Stimulated activated naive CD8-positive, alpha-beta T cell treated with anti-CD3 and anti-CD28 coated beads, Interleukin-15, Interleukin-2, amounts not matched to agents 100 U/mL and 50 U/mL, for 24 hours (primary cell): ENCODE data around the gene CCHCR1.

Experiments
- ATAC-seq: fragments of 150-1000 bp; cut with Tn5 transposase; one replicate; pipeline ENCODE4 v1.10.0; 2021
- DNase-seq: peaks from one replicate; pipeline ENCODE4 v3.0.0; 2021

Gene CCHCR1

GRCh38 chr6:31103136-31103535, 54.5 kb downstream of the CCHCR1 start:
- DNase-seq (no peak), ATAC-seq (no peak)

DNA sequence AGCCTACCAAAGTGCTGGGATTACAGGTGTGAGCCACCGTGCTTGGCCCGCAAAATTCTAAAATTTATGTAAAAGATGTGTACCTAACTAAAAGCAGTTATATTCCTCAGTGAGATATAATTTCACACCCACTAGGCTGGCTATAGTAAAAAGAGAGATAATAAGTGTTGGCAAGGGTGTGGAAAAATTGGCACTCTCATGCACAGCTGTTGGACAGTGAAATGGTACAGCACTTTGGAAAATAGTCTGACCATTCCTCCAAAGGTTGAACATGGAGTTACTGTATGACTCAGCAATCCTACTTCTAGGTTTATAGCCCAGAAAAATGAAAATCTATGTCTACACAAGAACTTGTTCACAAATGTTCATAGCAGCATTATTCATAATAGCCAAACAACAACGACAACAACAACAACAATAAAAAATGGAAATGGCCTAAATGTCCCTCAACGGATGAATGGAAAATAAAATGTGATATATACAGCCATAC, 59.1 kb downstream of the CCHCR1 start:
- DNase-seq (no peak), ATAC-seq (no peak)

DNA sequence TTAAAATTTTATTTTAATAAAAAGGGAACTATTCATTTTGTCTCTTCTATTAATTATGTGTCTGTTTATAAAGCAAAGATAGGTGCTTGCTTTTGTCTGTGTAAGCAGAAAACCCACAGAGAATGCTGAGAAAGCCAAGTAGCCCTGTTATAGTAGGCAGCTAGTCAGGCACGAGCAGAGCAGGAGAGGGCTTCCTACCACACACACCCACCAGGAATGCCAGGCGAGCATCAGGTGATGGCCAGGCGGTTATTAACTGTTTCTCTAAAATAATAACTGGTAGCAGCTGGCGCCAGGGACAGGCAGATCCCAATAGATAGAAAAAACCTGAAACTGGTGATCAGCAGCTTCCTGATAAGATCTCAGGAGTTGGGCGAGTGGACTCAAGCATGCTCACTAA, 60.9 kb downstream of the CCHCR1 start:
- DNase-seq (no peak), ATAC-seq (no peak)

DNA sequence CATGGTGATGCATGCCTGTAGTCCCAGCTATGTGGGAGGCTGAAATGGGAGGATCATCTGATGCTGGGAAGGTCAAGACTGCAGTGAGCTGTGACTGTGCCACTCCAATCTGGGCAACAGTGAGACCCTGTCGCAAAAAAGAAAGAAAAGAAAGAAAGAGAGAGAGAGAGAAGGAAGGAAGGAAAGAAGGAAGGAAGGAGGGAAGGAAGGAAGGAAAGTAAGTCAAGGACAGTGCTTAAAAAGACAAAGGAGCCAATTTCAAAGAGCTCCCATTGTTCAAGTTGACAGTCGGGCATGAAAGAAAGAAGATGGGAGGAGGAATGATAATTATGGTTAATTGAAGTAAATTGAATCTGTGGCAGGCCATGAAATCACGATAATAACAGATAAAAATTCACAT, 61.4 kb downstream of the CCHCR1 start:
- ATAC-seq (no peak), DNase-seq (no peak)

- peak; percentile 28 for ATAC-seq
- peak; percentile 20 for DNase-seq
These were observed 63.2 kb downstream of the CCHCR1 start for GRCh38 chr6:31094389-31094881.

- no peak for DNase-seq
These were observed 64.7 kb downstream of the CCHCR1 start for GRCh38 chr6:31092769-31093505.

More at GRCh38 chr6:31092769-31093505, 64.7 kb downstream of the CCHCR1 start:
- no peak for ATAC-seq
